Measurements from ENCODE around the gene SLC9B1. TPM values are rescaled to one million over a fixed set of nuclear protein-coding genes. Genes with fewer than 3 reads are reported as not detected.

Gene SLC9B1
- total RNA-seq, 2 experiments from 2014 or later, result 3.6 to 3.7 TPM

DNA sequence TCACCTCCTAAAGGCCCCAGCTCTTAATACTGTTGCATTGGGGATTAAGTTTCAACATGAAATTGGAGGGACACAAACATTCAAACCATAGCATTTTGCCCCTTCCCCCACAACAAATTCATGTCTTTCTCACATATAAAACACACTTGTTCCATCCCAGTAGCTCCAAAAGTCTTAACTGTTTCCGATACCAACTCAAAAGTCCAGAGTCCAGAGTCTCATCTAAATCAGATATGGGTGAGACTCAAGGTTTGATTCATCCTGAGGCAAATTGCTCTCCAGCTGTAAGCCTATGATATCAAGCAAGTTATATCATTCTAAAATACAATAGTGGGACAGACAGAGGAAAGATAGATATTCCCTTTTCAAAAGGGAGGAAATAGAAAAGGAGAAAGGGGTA, 8.7 kb downstream of the SLC9B1 start:
- Mint-ChIP-seq H3K27ac (no peak overlapping the region), H3K27me3 (no peaks in the 10 kb centered on the region)

DNA sequence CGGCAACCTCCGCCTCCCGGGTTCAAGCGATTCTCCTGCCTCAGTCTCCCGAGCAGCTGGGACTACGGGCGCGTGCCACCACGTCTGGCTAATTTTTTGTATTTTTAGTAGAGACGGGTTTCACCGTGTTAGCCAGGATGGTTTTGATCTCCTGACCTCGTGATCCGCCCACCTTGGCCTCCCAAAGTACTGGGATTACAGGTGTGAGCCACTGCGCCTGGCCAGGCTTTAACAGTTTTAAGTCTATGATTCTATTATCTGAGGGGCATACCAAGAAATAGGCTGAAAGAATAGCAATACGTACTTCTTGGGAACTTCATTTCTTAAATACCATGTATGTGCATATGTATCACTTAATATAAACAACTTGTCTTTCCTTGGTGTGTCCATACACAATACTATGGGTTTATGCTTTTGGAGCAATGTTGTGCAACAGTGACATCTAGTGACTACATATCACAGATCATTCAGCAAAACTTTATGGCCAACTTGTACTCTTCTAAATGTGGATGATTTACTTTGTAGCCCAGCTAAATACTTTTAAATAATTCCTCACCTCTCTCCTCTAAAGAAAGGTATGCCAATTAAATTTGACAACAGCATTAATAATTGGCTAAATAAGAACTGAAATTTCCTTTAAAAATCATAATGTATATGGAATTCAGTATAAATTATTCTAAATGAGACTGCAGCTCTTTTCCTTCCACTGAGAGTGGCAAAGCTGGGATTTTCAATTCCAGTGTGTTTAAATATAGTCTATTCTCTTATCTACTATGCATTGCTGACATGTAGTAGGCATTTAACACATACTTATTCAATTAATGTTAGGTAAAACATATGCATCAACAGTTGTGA, 10.4 kb downstream of the SLC9B1 start:
- Histone ChIP-seq H3K27me3 (ENCODE audit: control insufficient read depth in 1 of 2, insufficient read depth in 2 of 2, low read length in 2 of 2) (no peaks in the 10 kb centered on the region), H3K36me3 (ENCODE audit: insufficient read depth, low read length) (no peaks in the 10 kb centered on the region), H3K9me3 (ENCODE audit: control insufficient read depth in 1 of 2, insufficient read depth in 1 of 2, low read length in 2 of 2) (no peaks in the 10 kb centered on the region), H3K4me3 (ENCODE audit: low read length) (no peak overlapping the region), H3K27ac (ENCODE audit: low read depth in 1 of 2, low read length in 2 of 2) (no peak overlapping the region), H3K4me1 (ENCODE audit: insufficient read depth, low read length) (no peaks in the 10 kb centered on the region)
- Mint-ChIP-seq H3K36me3 (ENCODE audit: low read depth) (no peaks in the 10 kb centered on the region), H3K27me3 (no peaks in the 10 kb centered on the region), H3K4me3 (no peak overlapping the region), H3K9me3 (no peaks in the 10 kb centered on the region), H3K27ac (no peak overlapping the region), H3K4me1 (ENCODE audit: low read depth) (no peaks in the 10 kb centered on the region)
- peak in 4 of 14 experiments; percentile 33 to 84 (median 76) for DNase-seq
- CTCF ChIA-PET, result interaction anchor here (0.6 to 1.4 kb wide), 10 partner anchors 10 to 577 kb away, joined by 3 to 5 read pairs (median 4); partner anchors contain the start of gene BDH2
- intact Hi-C loops (cut with DNase I, micrococcal nuclease), result loop anchor here (1.0 to 5.0 kb wide), 5 partner anchors 202 to 664 kb away; partner anchors contain the start of gene SLC39A8 (in 1 of the 2)
- ATAC-seq (ENCODE audit: poor library complexity), result peak; percentile 96
- POLR2A ChIA-PET, result interaction anchor here (1.5 kb wide), 1 partner anchor 248 kb away, joined by 5 read pairs; the partner anchor contains the start of gene MANBA
- TF ChIP-seq, protein P1, sequence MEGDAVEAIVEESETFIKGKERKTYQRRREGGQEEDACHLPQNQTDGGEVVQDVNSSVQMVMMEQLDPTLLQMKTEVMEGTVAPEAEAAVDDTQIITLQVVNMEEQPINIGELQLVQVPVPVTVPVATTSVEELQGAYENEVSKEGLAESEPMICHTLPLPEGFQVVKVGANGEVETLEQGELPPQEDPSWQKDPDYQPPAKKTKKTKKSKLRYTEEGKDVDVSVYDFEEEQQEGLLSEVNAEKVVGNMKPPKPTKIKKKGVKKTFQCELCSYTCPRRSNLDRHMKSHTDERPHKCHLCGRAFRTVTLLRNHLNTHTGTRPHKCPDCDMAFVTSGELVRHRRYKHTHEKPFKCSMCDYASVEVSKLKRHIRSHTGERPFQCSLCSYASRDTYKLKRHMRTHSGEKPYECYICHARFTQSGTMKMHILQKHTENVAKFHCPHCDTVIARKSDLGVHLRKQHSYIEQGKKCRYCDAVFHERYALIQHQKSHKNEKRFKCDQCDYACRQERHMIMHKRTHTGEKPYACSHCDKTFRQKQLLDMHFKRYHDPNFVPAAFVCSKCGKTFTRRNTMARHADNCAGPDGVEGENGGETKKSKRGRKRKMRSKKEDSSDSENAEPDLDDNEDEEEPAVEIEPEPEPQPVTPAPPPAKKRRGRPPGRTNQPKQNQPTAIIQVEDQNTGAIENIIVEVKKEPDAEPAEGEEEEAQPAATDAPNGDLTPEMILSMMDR (IDR thresholded peaks at IDR 0.05), result peak; percentile 77

More for the DNA sequence above, 8.7 kb downstream of the SLC9B1 start:
- Histone ChIP-seq H3K9me3 (ENCODE audit: control insufficient read depth in 1 of 2, insufficient read depth in 1 of 2, low read length in 2 of 2) (no peaks in the 10 kb centered on the region), H3K27ac (ENCODE audit: low read depth in 1 of 2, low read length in 2 of 2) (no peak overlapping the region), H3K27me3 (ENCODE audit: control insufficient read depth in 1 of 2, insufficient read depth in 2 of 2, low read length in 2 of 2) (no peaks in the 10 kb centered on the region), H3K4me3 (ENCODE audit: low read length) (no peak overlapping the region), H3K4me1 (ENCODE audit: insufficient read depth, low read length) (no peaks in the 10 kb centered on the region), H3K36me3 (ENCODE audit: insufficient read depth, low read length) (no peaks in the 10 kb centered on the region)
- no peaks in the 10 kb centered on the region for H3K36me3 Mint-ChIP-seq (ENCODE audit: low read depth)
- ChIA-PET POLR2A (no interaction called here), CTCF (interaction anchor here (0.6 kb wide), 1 partner anchor 580 kb away, joined by 3 read pairs; no protein-coding TSS in a partner anchor)
- DNase-seq (no peak), ATAC-seq (ENCODE audit: poor library complexity) (no peak)
- TF ChIP-seq, protein P1 (IDR thresholded peaks at IDR 0.05), result no peak
- H3K4me3 Mint-ChIP-seq, result no peak overlapping the region
- H3K9me3 Mint-ChIP-seq, result no peaks in the 10 kb centered on the region
- intact Hi-C loops (cut with DNase I, micrococcal nuclease), result loop anchor here in 1 of 2 experiments (2.0 kb wide), 1 partner anchor 388 kb away; no protein-coding TSS in a partner anchor
- no peaks in the 10 kb centered on the region for H3K4me1 Mint-ChIP-seq (ENCODE audit: low read depth)

DNA sequence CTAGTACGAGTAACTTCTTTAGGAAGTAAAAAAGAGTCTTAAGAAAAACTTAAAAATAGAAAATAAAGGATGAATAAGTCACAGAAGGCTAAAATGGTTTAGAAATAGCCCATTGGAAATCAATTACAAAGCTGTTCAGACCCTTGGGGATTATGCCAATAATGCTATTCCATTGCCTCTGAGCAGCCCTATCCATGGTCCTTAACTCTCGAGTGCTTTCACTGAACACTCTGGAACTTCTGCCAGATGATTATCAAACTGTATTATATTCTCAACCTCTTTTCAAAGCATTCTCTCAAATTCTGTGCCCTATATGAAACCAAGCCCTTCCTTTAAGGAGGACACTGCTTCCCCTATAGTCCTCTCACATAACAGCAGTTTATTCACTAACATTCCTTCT, 17.0 kb downstream of the SLC9B1 start:
- H3K4me1 Mint-ChIP-seq (ENCODE audit: low read depth), result no peaks in the 10 kb centered on the region
- no peak overlapping the region for H3K4me3 ChIP-seq (ENCODE audit: low read length)
- ChIA-PET CTCF (no interaction called here), POLR2A (no interaction called here)
- ATAC-seq (ENCODE audit: poor library complexity) (no peak), DNase-seq (no peak)
- H3K27me3 ChIP-seq (ENCODE audit: control insufficient read depth in 1 of 2, insufficient read depth in 2 of 2, low read length in 2 of 2), result no peaks in the 10 kb centered on the region
- intact Hi-C loops (cut with DNase I, micrococcal nuclease), result no loop called here
- no peak overlapping the region for H3K27ac ChIP-seq (ENCODE audit: low read depth in 1 of 2, low read length in 2 of 2)
- H3K9me3 Mint-ChIP-seq, result no peaks in the 10 kb centered on the region
- no peak overlapping the region for H3K4me3 Mint-ChIP-seq
- TF ChIP-seq, protein P1 (IDR thresholded peaks at IDR 0.05), result no peak
- peaks cover 11% of the 10 kb centered on the region for H3K36me3 Mint-ChIP-seq (ENCODE audit: low read depth)
- no peaks in the 10 kb centered on the region for H3K36me3 ChIP-seq (ENCODE audit: insufficient read depth, low read length)
- H3K27ac Mint-ChIP-seq, result no peak overlapping the region
- H3K4me1 ChIP-seq (ENCODE audit: insufficient read depth, low read length), result no peaks in the 10 kb centered on the region
- H3K27me3 Mint-ChIP-seq, result no peaks in the 10 kb centered on the region
- peaks cover 0 to 3% of the 10 kb centered on the region in 2 experiments for H3K9me3 ChIP-seq (ENCODE audit: control insufficient read depth in 1 of 2, insufficient read depth in 1 of 2, low read length in 2 of 2)
